Astrocyte of the spinal cord (primary cell): Measurements from ENCODE around the gene SLC34A1.

Source experiments
- DNase-seq: peaks from one replicate; pipeline ENCODE4 v3.0.0; 2011; ENCODE audit warnings: low read depth, low spot score
- H3K4me3 ChIP-seq: 2 replicates; pipeline ENCODE4 v1.5.1; 2011; ENCODE audit warnings: low read depth, mild to moderate bottlenecking, low read length, moderate library complexity
- in situ Hi-C: cut with HindIII; loops from 2 replicates; pipeline ENCODE4 v1.10.0; 2017; ENCODE audit warnings: low sequenced_read_pairs
- TF ChIP-seq, protein P1 (sequence below): IDR thresholded peaks from 2 replicates; pipeline ENCODE4 v1.5.1; 2012; ENCODE audit warnings: low read depth, mild to moderate bottlenecking, low read length, inconsistent platforms

The SLC34A1 gene

GRCh38 chr5:177431317-177432142 is 47.3 kb downstream of the SLC34A1 start:
- in situ Hi-C loops: no loop called here
- no peak overlapping the region for H3K4me3 ChIP-seq
- TF ChIP-seq, protein P1, sequence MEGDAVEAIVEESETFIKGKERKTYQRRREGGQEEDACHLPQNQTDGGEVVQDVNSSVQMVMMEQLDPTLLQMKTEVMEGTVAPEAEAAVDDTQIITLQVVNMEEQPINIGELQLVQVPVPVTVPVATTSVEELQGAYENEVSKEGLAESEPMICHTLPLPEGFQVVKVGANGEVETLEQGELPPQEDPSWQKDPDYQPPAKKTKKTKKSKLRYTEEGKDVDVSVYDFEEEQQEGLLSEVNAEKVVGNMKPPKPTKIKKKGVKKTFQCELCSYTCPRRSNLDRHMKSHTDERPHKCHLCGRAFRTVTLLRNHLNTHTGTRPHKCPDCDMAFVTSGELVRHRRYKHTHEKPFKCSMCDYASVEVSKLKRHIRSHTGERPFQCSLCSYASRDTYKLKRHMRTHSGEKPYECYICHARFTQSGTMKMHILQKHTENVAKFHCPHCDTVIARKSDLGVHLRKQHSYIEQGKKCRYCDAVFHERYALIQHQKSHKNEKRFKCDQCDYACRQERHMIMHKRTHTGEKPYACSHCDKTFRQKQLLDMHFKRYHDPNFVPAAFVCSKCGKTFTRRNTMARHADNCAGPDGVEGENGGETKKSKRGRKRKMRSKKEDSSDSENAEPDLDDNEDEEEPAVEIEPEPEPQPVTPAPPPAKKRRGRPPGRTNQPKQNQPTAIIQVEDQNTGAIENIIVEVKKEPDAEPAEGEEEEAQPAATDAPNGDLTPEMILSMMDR: no peak
- DNase-seq: no peak

GRCh38 chr5:177432143-177432838 is 48.1 kb downstream of the SLC34A1 start:
- TF ChIP-seq, protein P1: no peak

DNA sequence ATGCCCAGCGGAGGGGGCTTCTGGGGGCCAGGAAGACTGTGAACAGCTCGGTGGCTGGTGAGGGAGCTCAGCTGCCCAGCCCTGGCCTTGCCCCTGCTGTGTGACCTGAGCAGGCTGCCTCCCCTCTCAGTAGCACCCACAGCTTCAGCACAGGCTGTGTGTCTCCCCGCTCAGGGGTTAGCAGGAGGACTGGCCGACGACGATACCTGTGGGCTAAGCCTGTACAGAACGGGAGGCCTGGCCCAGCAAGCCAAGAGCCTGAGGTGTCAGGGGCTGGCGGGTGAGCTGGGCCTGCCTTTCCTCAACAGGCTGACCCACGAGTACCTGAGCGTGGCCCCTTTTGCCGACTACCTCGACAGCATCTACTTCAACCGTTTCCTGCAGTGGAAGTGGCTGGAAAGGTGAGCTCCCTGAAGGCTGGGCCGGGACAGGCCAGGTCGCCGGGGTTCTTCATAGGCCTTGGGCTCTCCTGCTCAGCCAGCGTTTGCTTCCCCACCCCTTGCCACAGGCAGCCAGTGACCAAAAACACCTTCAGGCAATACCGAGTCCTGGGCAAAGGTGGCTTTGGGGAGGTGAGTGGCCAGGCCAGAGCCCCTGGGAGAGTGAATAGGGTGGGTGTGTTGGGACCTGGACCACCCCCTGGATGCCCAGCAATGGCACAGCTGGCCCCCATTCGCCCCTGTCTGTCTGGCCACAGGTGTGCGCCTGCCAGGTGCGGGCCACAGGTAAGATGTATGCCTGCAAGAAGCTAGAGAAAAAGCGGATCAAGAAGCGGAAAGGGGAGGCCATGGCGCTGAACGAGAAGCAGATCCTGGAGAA is 48.8 kb downstream of the SLC34A1 start:
- TF ChIP-seq, protein P1: no peak
- DNase-seq: no peak
- in situ Hi-C loops: no loop called here
- H3K4me3 ChIP-seq: no peak overlapping the region

More at GRCh38 chr5:177432143-177432838, 48.1 kb downstream of the SLC34A1 start:
- DNase-seq: no peak
- H3K4me3 ChIP-seq: no peak overlapping the region
- in situ Hi-C loops: no loop called here

DNA sequence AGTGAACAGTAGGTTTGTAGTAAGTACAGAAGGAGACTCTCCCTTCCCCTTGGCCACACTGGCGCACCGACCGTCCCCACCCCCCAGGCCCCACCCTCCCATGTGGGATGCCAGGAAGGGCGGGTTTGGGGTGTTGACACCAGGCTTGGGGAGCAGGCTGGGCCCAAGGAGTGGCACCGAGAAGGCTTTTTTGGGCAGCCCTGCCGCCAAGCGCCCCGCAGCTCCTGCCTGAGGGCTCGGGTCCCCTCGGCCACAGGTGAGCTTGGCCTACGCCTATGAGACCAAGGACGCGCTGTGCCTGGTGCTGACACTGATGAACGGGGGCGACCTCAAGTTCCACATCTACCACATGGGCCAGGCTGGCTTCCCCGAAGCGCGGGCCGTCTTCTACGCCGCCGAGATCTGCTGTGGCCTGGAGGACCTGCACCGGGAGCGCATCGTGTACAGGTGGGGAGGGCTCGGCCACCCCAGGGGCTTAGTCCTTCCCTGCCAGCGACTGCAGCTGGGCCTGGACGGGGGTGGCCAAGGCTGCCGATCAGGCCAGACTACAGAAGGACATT is 49.5 kb downstream of the SLC34A1 start:
- no peak for DNase-seq
- TF ChIP-seq, protein P1: no peak
- H3K4me3 ChIP-seq: no peak overlapping the region
- in situ Hi-C loops: no loop called here

GRCh38 chr5:177434437-177434836 is 50.2 kb downstream of the SLC34A1 start:
- in situ Hi-C loops: no loop called here
- TF ChIP-seq, protein P1: no peak
- no peak overlapping the region for H3K4me3 ChIP-seq
- no peak for DNase-seq
